Mesenchymal stem cell (in vitro differentiated cells and primary cell): ENCODE data around the gene SIKE1. TPM values are rescaled to one million over a fixed set of nuclear protein-coding genes. Genes with fewer than 3 reads are reported as not detected.
"Not testable (repeated sequence)": the region's sequence is repeated elsewhere in the genome, so short reads cannot be mapped to it uniquely, and the experiment has no call there.

Source experiments
- DNase-seq: peaks from one replicate; pipeline ENCODE4 v3.0.0-alpha.2; 2013
- H2AFZ ChIP-seq: one replicate; pipeline ENCODE4 v1.6.1; 2013; ENCODE audit warnings: low read depth, mild to moderate bottlenecking, control low read depth, inconsistent platforms, low read length, moderate library complexity
- H2AK5ac ChIP-seq: 2 replicates; pipeline ENCODE4 v1.6.1; 2013; ENCODE audit warnings: low read length, moderate library complexity, mild to moderate bottlenecking, inconsistent platforms; ENCODE audit not compliant: severe bottlenecking
- H2BK120ac ChIP-seq: one replicate; pipeline ENCODE4 v1.6.1; 2013; ENCODE audit warnings: low read depth, mild to moderate bottlenecking, inconsistent platforms, low read length, moderate library complexity
- H2BK12ac ChIP-seq, 2 experiments: one replicate each; pipeline ENCODE4 v1.6.1; 2013; ENCODE audit warnings: inconsistent platforms in 2 of 2, low read length in 2 of 2, mild to moderate bottlenecking in 2 of 2, moderate library complexity in 2 of 2, control low read depth in 1 of 2
- H2BK15ac ChIP-seq: one replicate; pipeline ENCODE4 v1.6.1; 2013; ENCODE audit warnings: mild to moderate bottlenecking, low read depth, inconsistent platforms; ENCODE audit not compliant: poor library complexity, severe bottlenecking
- H2BK5ac ChIP-seq: 2 replicates; pipeline ENCODE4 v1.6.1; 2013; ENCODE audit warnings: low read depth, mild to moderate bottlenecking, low read length, control low read depth, inconsistent platforms; ENCODE audit not compliant: poor library complexity, severe bottlenecking
- H3K14ac ChIP-seq, 2 experiments: one replicate each; pipeline ENCODE4 v1.6.1; 2013; ENCODE audit warnings: inconsistent platforms in 2 of 2, low read length in 2 of 2, control low read depth in 1 of 2, mild to moderate bottlenecking in 1 of 2, moderate library complexity in 1 of 2
- H3K18ac ChIP-seq, 2 experiments: one replicate each; pipeline ENCODE4 v1.6.1; 2013; ENCODE audit warnings: inconsistent platforms in 2 of 2, low read length in 2 of 2, control low read depth in 1 of 2, low read depth in 1 of 2, mild to moderate bottlenecking in 1 of 2
- H3K23ac ChIP-seq, 2 experiments: one replicate each; pipeline ENCODE4 v1.6.1; 2013; ENCODE audit warnings: inconsistent platforms in 2 of 2, low read length in 2 of 2, mild to moderate bottlenecking in 2 of 2, moderate library complexity in 2 of 2, control low read depth in 1 of 2
- H3K27ac ChIP-seq: 2 replicates; pipeline ENCODE4 v1.5.1; 2013; ENCODE audit warnings: mild to moderate bottlenecking, moderate library complexity, low read length, control low read depth, inconsistent platforms; ENCODE audit not compliant: poor library complexity, severe bottlenecking
- H3K27me3 ChIP-seq, 2 experiments: 2 replicates each; pipeline versions ENCODE4 v1.6.1 to v1.7.0; 2013; ENCODE audit warnings: low read length in 2 of 2, mild to moderate bottlenecking in 2 of 2, moderate library complexity in 2 of 2, control low read depth in 1 of 2, inconsistent platforms in 1 of 2; ENCODE audit not compliant: control insufficient read depth in 1 of 2, insufficient read depth in 1 of 2
- H3K36me3 ChIP-seq, 2 experiments: 2 replicates each; pipeline versions ENCODE4 v1.6.1 to v1.7.0; 2013; ENCODE audit warnings: low read length in 2 of 2, control low read depth in 1 of 2, inconsistent platforms in 1 of 2, low read depth in 1 of 2, mild to moderate bottlenecking in 1 of 2; ENCODE audit not compliant: insufficient read depth in 2 of 2, control insufficient read depth in 1 of 2
- H3K4ac ChIP-seq, 2 experiments: one replicate each; pipeline ENCODE4 v1.6.1; 2013; ENCODE audit warnings: inconsistent platforms in 2 of 2, low read length in 2 of 2, mild to moderate bottlenecking in 2 of 2, moderate library complexity in 2 of 2, control low read depth in 1 of 2, low read depth in 1 of 2
- H3K4me1 ChIP-seq: 2 replicates; pipeline ENCODE4 v1.6.1; 2013; ENCODE audit warnings: low read depth, low read length, control low read depth; ENCODE audit not compliant: control insufficient read depth, insufficient read depth
- H3K4me2 ChIP-seq: 2 replicates; pipeline ENCODE4 v1.6.1; 2013; ENCODE audit warnings: low read length, mild to moderate bottlenecking, inconsistent platforms; ENCODE audit not compliant: poor library complexity, severe bottlenecking
- H3K4me3 ChIP-seq, 2 experiments: 2 replicates each; pipeline versions ENCODE4 v1.5.1 to v1.7.0; 2013; ENCODE audit warnings: low read length in 2 of 2, mild to moderate bottlenecking in 2 of 2, control low read depth in 1 of 2, low read depth in 1 of 2; ENCODE audit not compliant: insufficient read depth in 1 of 2
- H3K79me1 ChIP-seq: replicated peaks from 2 replicates; pipeline ENCODE4 v1.6.1; 2013; ENCODE audit warnings: mild to moderate bottlenecking, control low read depth, low read length, inconsistent platforms; ENCODE audit not compliant: poor library complexity, severe bottlenecking
- H3K9ac ChIP-seq: 2 replicates; pipeline ENCODE4 v1.7.0; 2013; ENCODE audit warnings: mild to moderate bottlenecking, low read length, moderate library complexity
- H3K9me3 ChIP-seq: 2 replicates; pipeline ENCODE4 v1.7.0; 2013; ENCODE audit warnings: mild to moderate bottlenecking, low read length; ENCODE audit not compliant: control insufficient read depth
- H4K8ac ChIP-seq: one replicate; pipeline ENCODE4 v1.6.1; 2013; ENCODE audit warnings: inconsistent platforms, mild to moderate bottlenecking, low read length, moderate library complexity
- H4K91ac ChIP-seq: one replicate; pipeline ENCODE4 v1.6.1; 2013; ENCODE audit warnings: mild to moderate bottlenecking, low read length, inconsistent platforms
- WGBS: methylation state at CpG from one replicate; pipeline ENCODE4 v1.1.7; 2013; ENCODE audit warnings: mixed read lengths; 5-methylcytosine and 5-hydroxymethylcytosine counted together
- polyA plus RNA-seq, 2 experiments: library from polyadenylated mRNA; stranded (reverse); fragments of 200-250 nt; gene quantifications; one replicate each; pipeline ENCODE4 v1.2.3, GENCODE V29; 2013

The SIKE1 gene
- polyA plus RNA-seq (2013, experiment 1 of 2), result 27.1 TPM
- 26.6 TPM for polyA plus RNA-seq (2013, experiment 2 of 2)

- peaks cover 3% of the 10 kb centered on the region for H3K79me1 ChIP-seq
- H2BK15ac ChIP-seq, result peak within 1 kb of the TSS; percentile 73
- H2AFZ ChIP-seq, result peak within 1 kb of the TSS; percentile 55
- peaks cover 3% of the 10 kb centered on the region for H3K4me1 ChIP-seq
- peak within 1 kb of the TSS; percentile 76 for H3K4me2 ChIP-seq
- H3K36me3 ChIP-seq, result peaks cover 4 to 30% of the 10 kb centered on the region in 2 experiments
- no peak within 1 kb of the TSS for H3K23ac ChIP-seq
- no peak within 1 kb of the TSS for H2BK12ac ChIP-seq
- H3K9me3 ChIP-seq, result no peaks in the 10 kb centered on the region
- peak within 1 kb of the TSS; percentile 19 for H2BK5ac ChIP-seq
- no peaks in the 10 kb centered on the region for H3K27me3 ChIP-seq
- H4K91ac ChIP-seq, result peak within 1 kb of the TSS; percentile 95
- H3K14ac ChIP-seq, result peak within 1 kb of the TSS in 1 of 2 experiments; percentile 82
- 25% methylated on average over 53 of the region's 53 CpGs for WGBS
- DNase-seq, result peak; percentile 97
- peak within 1 kb of the TSS; percentile 88 to 90 for H3K4me3 ChIP-seq
- H3K9ac ChIP-seq, result peak within 1 kb of the TSS; percentile 91
- H3K18ac ChIP-seq, result peak within 1 kb of the TSS; percentile 96 to 98
- peak within 1 kb of the TSS; percentile 81 for H2BK120ac ChIP-seq
- H2AK5ac ChIP-seq, result peak within 1 kb of the TSS; percentile 54
- peak within 1 kb of the TSS; percentile 75 to 79 for H3K4ac ChIP-seq
- peak within 1 kb of the TSS; percentile 92 for H3K27ac ChIP-seq
- H4K8ac ChIP-seq, result peak within 1 kb of the TSS; percentile 98
Observed at GRCh38 chr1:114780344-114781226, at the start of gene SIKE1. SIKE1 (minus strand) TSS chr1:114780685; CDS start chr1:114780607, 78 bp downstream.

- not testable (repeated sequence) for H2BK120ac ChIP-seq, H2AFZ ChIP-seq, H3K23ac ChIP-seq, H3K4me1 ChIP-seq, H3K79me1 ChIP-seq, H2BK12ac ChIP-seq, H3K27ac ChIP-seq, H3K4me3 ChIP-seq, H3K14ac ChIP-seq, H3K4ac ChIP-seq, DNase-seq, H3K18ac ChIP-seq, H2AK5ac ChIP-seq, H3K27me3 ChIP-seq, H3K9me3 ChIP-seq, H2BK5ac ChIP-seq, H2BK15ac ChIP-seq, H3K9ac ChIP-seq, H4K91ac ChIP-seq, H3K4me2 ChIP-seq, H4K8ac ChIP-seq, H3K36me3 ChIP-seq
- WGBS, result 86% methylated on average over 1 of the region's 1 CpG
Observed at GRCh38 chr1:114830075-114830474, 49.6 kb upstream of the SIKE1 start.

DNA sequence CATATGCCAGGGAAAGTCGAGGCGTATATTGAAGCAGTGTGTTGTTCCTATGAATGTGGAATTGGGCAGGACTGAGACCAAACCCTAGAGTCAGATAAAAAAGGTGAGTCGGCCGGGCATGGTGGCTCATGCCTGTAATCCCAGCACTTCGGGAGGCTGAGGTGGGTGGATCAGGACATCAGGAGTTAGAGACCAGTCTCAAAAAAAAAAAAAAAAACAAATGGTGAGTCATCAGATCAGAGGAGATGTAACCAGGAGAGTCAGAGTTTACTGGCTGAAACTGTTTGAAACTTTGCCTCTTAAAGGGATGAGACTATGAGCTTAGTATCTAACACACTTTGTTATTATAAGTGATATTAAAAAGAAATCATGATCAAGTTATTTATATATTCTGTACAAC is 47.8 kb upstream of the SIKE1 start:
- Histone ChIP-seq H4K91ac (no peak overlapping the region), H3K79me1 (no peaks in the 10 kb centered on the region), H2BK120ac (no peak overlapping the region), H3K23ac (no peak overlapping the region), H3K4me1 (no peaks in the 10 kb centered on the region), H3K27ac (no peak overlapping the region), H2BK5ac (no peak overlapping the region), H3K4me3 (no peak overlapping the region), H3K9ac (no peak overlapping the region), H2BK15ac (no peak overlapping the region), H3K14ac (no peak overlapping the region), H3K18ac (no peak overlapping the region), H2BK12ac (no peak overlapping the region), H3K9me3 (no peaks in the 10 kb centered on the region), H3K4me2 (no peak overlapping the region), H2AFZ (no peak overlapping the region), H3K4ac (no peak overlapping the region), H2AK5ac (no peak overlapping the region), H3K36me3 (no peaks in the 10 kb centered on the region), H3K27me3 (no peaks in the 10 kb centered on the region), H4K8ac (no peak overlapping the region)
- peak; percentile 2 for DNase-seq
- 85% methylated on average over 5 of the region's 5 CpGs for WGBS

GRCh38 chr1:114821978-114822377 is 41.5 kb upstream of the SIKE1 start:
- H2BK15ac ChIP-seq, result no peak overlapping the region
- no peak overlapping the region for H2BK5ac ChIP-seq
- H4K91ac ChIP-seq, result no peak overlapping the region
- no peak overlapping the region for H3K23ac ChIP-seq
- H4K8ac ChIP-seq, result no peak overlapping the region
- no peak for DNase-seq
- no peak overlapping the region for H3K4me3 ChIP-seq
- H3K9me3 ChIP-seq, result peaks cover 19% of the 10 kb centered on the region
- H2AK5ac ChIP-seq, result no peak overlapping the region
- no peak overlapping the region for H3K18ac ChIP-seq
- H3K9ac ChIP-seq, result no peak overlapping the region
- no peak overlapping the region for H3K4me2 ChIP-seq
- no peak overlapping the region for H2AFZ ChIP-seq
- H3K36me3 ChIP-seq, result no peaks in the 10 kb centered on the region
- no peak overlapping the region for H2BK120ac ChIP-seq
- no peak overlapping the region for H3K4ac ChIP-seq
- H3K14ac ChIP-seq, result no peak overlapping the region
- no peak overlapping the region for H2BK12ac ChIP-seq
- H3K4me1 ChIP-seq, result no peaks in the 10 kb centered on the region
- no peaks in the 10 kb centered on the region for H3K27me3 ChIP-seq
- no peaks in the 10 kb centered on the region for H3K79me1 ChIP-seq
- H3K27ac ChIP-seq, result no peak overlapping the region
